Measurements from ENCODE around the gene HERC2. TPM values are rescaled to one million over a fixed set of nuclear protein-coding genes. Genes with fewer than 3 reads are reported as not detected.
"Not testable (repeated sequence)": the region's sequence is repeated elsewhere in the genome, so short reads cannot be mapped to it uniquely, and the experiment has no call there.

The HERC2 gene
- total and polyA plus RNA-seq, 2 of the 8 experiments (the other 6 are each of a cell fraction or from before 2014, with no cell fraction given): 83.0 to 88.7 TPM

DNA sequence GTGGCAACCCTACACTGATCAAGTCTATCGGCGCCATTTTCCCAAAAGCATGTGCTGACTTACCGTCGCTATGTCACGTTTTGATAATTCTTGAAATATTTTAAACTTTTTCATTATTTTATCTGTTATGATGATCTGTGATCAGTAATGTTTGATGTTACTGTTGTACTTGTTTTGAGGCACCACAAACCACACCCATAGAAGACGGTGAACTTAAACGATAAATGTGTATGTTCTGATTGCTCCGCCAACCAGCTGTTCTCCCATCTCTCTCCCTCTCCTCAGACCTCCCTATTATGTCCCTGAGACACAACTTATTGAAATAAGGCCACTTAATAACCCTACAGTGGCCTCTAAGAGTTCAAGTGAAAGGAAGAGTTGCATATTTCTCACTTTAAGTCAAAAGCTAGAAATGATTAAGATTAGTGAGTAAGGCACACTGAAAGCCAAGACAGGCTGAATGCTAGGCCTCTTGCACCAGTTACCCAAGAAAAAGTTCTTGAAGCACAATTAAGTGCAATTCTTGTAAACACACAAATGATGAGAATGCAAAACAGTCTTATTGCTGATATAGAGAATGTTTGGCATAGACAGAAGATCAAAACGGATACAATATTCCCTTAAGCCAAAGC lies 184.5 kb downstream of the HERC2 start:
- H3K9me3 ChIP-seq (ENCODE audit: insufficient read depth in 2 of 2, low read depth in 1 of 2, low read length in 1 of 2); H3K56ac ChIP-seq (replicated peaks; ENCODE audit: insufficient read length, low read depth, low read length); H2AFZ ChIP-seq (ENCODE audit: low read length); H2AK5ac ChIP-seq (ENCODE audit: low read depth, low read length); H3K79me1 ChIP-seq (ENCODE audit: low read depth, low read length); H3K4me2 ChIP-seq (ENCODE audit: insufficient read depth in 1 of 2, low read depth in 2 of 2, low read length in 2 of 2); H2BK120ac ChIP-seq (replicated peaks; ENCODE audit: low read depth, low read length); H3K18ac ChIP-seq (ENCODE audit: extremely low read depth, low read length); H3K9ac ChIP-seq (replicated peaks in 1 of 4; ENCODE audit: extremely low read depth in 1 of 4, low read depth in 3 of 4, low read length in 3 of 4); POLR2A ChIA-PET (ENCODE audit: partially characterized antibody); DNase-seq (ENCODE audit: low read depth in 1 of 2, low spot score in 2 of 2); H4K5ac ChIP-seq (ENCODE audit: insufficient read length, low read depth, low read length); H3K23ac ChIP-seq (ENCODE audit: insufficient read length); H3K27ac ChIP-seq (ENCODE audit: low read depth, low read length); H4K91ac ChIP-seq (replicated peaks; ENCODE audit: insufficient read length, low read length); H4K20me1 ChIP-seq (replicated peaks in 1 of 2; ENCODE audit: control insufficient read depth in 1 of 2, insufficient read depth in 2 of 2, low read length in 2 of 2); FAIRE-seq; H3K23me2 ChIP-seq (ENCODE audit: low read depth, low read length); H2BK5ac ChIP-seq (ENCODE audit: low read depth, low read length); H3K4me3 ChIP-seq (ENCODE audit: extremely low read depth in 1 of 4, insufficient read depth in 2 of 4, low read depth in 3 of 4, low read length in 4 of 4); H3K27me3 ChIP-seq (replicated peaks in 1 of 4; ENCODE audit: control insufficient read depth in 3 of 4, extremely low read depth in 1 of 4, insufficient read depth in 3 of 4, low read length in 3 of 4); H3K79me2 ChIP-seq (ENCODE audit: control insufficient read depth in 1 of 2, insufficient read depth in 2 of 2, low read length in 2 of 2); H3K4me1 ChIP-seq (replicated peaks in 1 of 4; ENCODE audit: control insufficient read depth in 3 of 4, insufficient read depth in 4 of 4, low read length in 3 of 4); H3K4ac ChIP-seq (replicated peaks; ENCODE audit: insufficient read length, low read depth, low read length); H3K14ac ChIP-seq (ENCODE audit: insufficient read length); H2BK15ac ChIP-seq (ENCODE audit: low read length); H4K8ac ChIP-seq (ENCODE audit: extremely low read depth, insufficient read depth, low read length); H2BK20ac ChIP-seq (ENCODE audit: low read length); H2BK12ac ChIP-seq (ENCODE audit: low read depth, low read length): not testable (repeated sequence)
- H3K36me3 ChIP-seq (ENCODE audit: control insufficient read depth in 2 of 4, insufficient read depth in 4 of 4, low read length in 3 of 4): peaks cover under 1 to 25% (median 16%) of the 10 kb centered on the region in 4 experiments; a peak in 6 of 8 replicates
- 84% methylated on average over 9 of the region's 9 CpGs; no CpG with 5 or more reads in 1 of the 2 experiments for WGBS, 2 experiments (ENCODE audit: extremely low coverage in 1 of 2, insufficient coverage in 1 of 2, insufficient read length in 1 of 2, insufficient replicate concordance in 2 of 2, low coverage in 1 of 2, low lambda C conversion rate in 2 of 2, missing lambda C conversion rate in 1 of 2)
- CTCF ChIA-PET (ENCODE audit: partially characterized antibody): interaction anchor here (0.7 to 3.8 kb wide), 2 partner anchors 11 to 955 kb away, joined by 3 to 16 read pairs; no protein-coding TSS in a partner anchor
